SK-N-SH (cell line): Measurements from ENCODE around the gene ECI1. TPM values are rescaled to one million over a fixed set of nuclear protein-coding genes. Genes with fewer than 3 reads are reported as not detected.
"Not testable (repeated sequence)": the region's sequence is repeated elsewhere in the genome, so short reads cannot be mapped to it uniquely, and the experiment has no call there.

Experiments used
- CTCF ChIA-PET: fragments of 300-600, 350-600 bp; formaldehyde crosslinking; extraction: SDS; loops from one replicate; lab custom pipeline; 2021; lab: Yijun Ruan, JAX
- POLR2A ChIA-PET: fragments of 350-600 bp; sonication (Branson Sonifier 250); formaldehyde crosslinking; extraction: SDS; loops from one replicate; lab custom pipeline; 2020; ENCODE audit warnings: antibody characterized with exemption, inconsistent platforms; lab: Yijun Ruan, JAX
- DNase-seq: peaks from one replicate; pipeline ENCODE4 v3.0.0; 2012
- H2AFZ ChIP-seq: fragments of 200-600 bp; sonication (generic); 2 replicates; pipeline ENCODE4 v1.8.1; 2016; ENCODE audit warnings: antibody characterized with exemption, mild to moderate bottlenecking, low read depth
- H3F3A ChIP-seq: fragments of 200-600 bp; sonication (generic); replicated peaks from 2 replicates; pipeline ENCODE3; 2016; ENCODE audit warnings: antibody characterized with exemption, mild to moderate bottlenecking; ENCODE audit not compliant: insufficient read depth
- H3K27ac ChIP-seq, 2 experiments: fragments of 200-500 bp in 1 of 2; fragments of 200-600 bp in 1 of 2; sonication (Bioruptor generic) in 1 of 2; sonication (generic), shearing (Covaris generic) in 1 of 2; 2 replicates each; pipeline versions ENCODE4 v1.5.1 to v1.6.1; 2014 to 2016; ENCODE audit warnings: low read depth in 2 of 2, inconsistent platforms in 1 of 2, low read length in 1 of 2, mild to moderate bottlenecking in 1 of 2, mixed read lengths in 1 of 2
- H3K27me3 ChIP-seq: fragments of 200-600 bp; sonication (generic), shearing (Covaris generic); 2 replicates; pipeline ENCODE4 v1.6.1; 2016; ENCODE audit warnings: mixed run types; ENCODE audit not compliant: insufficient read depth
- H3K36me3 ChIP-seq, 2 experiments: fragments of 200-500 bp in 1 of 2; fragments of 200-600 bp in 1 of 2; sonication (Bioruptor generic) in 1 of 2; sonication (generic) in 1 of 2; replicated peaks in 1 of 2; 2 replicates each; pipeline versions ENCODE3 to v1.5.1; 2014 to 2016; ENCODE audit warnings: low read length in 1 of 2, mild to moderate bottlenecking in 1 of 2; ENCODE audit not compliant: insufficient read depth in 2 of 2, control insufficient read depth in 1 of 2
- H3K4me1 ChIP-seq, 2 experiments: fragments of 200-500 bp in 1 of 2; fragments of 200-600 bp in 1 of 2; sonication (Bioruptor generic) in 1 of 2; sonication (generic), shearing (Covaris generic) in 1 of 2; 2 replicates each; pipeline versions ENCODE4 v1.5.1 to v1.6.1; 2014 to 2016; ENCODE audit warnings: low read depth in 1 of 2, low read length in 1 of 2, mixed run types in 1 of 2; ENCODE audit not compliant: insufficient read depth in 2 of 2, control insufficient read depth in 1 of 2
- H3K4me2 ChIP-seq: fragments of 200-600 bp; sonication (generic), shearing (Covaris generic); 2 replicates; pipeline ENCODE4 v1.6.1; 2017; ENCODE audit warnings: mixed run types
- H3K4me3 ChIP-seq, 2 experiments: fragments of 200-500 bp in 1 of 2; fragments of 200-600 bp in 1 of 2; sonication (Bioruptor generic) in 1 of 2; sonication (generic), shearing (Covaris generic) in 1 of 2; 2 replicates each; pipeline versions ENCODE4 v1.5.1 to v1.8.1; 2014 to 2016; ENCODE audit warnings: low read depth in 2 of 2, inconsistent platforms in 1 of 2, low read length in 1 of 2, mild to moderate bottlenecking in 1 of 2, mixed read lengths in 1 of 2, moderate library complexity in 1 of 2
- H3K79me2 ChIP-seq: fragments of 200-600 bp; sonication (generic); 2 replicates; pipeline ENCODE4 v1.8.1; 2017; ENCODE audit warnings: mild to moderate bottlenecking; ENCODE audit not compliant: insufficient read depth
- H3K9ac ChIP-seq: fragments of 200-600 bp; sonication (generic); 2 replicates; pipeline ENCODE4 v1.6.1; 2017; ENCODE audit warnings: mixed run types
- H3K9me2 ChIP-seq: fragments of 200-600 bp; sonication (generic); 2 replicates; pipeline ENCODE4 v1.6.1; 2017; ENCODE audit warnings: mixed run types
- H3K9me3 ChIP-seq: fragments of 200-600 bp; sonication (generic); 2 replicates; pipeline ENCODE4 v1.6.1; 2017; ENCODE audit warnings: mixed run types, mild to moderate bottlenecking, moderate library complexity
- H4K20me1 ChIP-seq: fragments of 200-600 bp; sonication (generic); 2 replicates; pipeline ENCODE4 v1.6.1; 2017; ENCODE audit warnings: mild to moderate bottlenecking, mixed run types; ENCODE audit not compliant: insufficient read depth
- EZH2phosphoT487 ChIP-seq: fragments of 200-600 bp; sonication (generic); IDR thresholded peaks from 2 replicates; pipeline ENCODE4 v1.6.1; 2017; ENCODE audit warnings: low read depth, mixed run types, mild to moderate bottlenecking, antibody characterized with exemption, moderate library complexity, borderline replicate concordance
- FOSL2 ChIP-seq: IDR thresholded peaks from 2 replicates; pipeline ENCODE4 v1.4.0; 2012; ENCODE audit warnings: low read depth, mild to moderate bottlenecking, moderate library complexity, borderline replicate concordance
- GATA2 ChIP-seq: sonication (generic); formaldehyde crosslinking; IDR thresholded peaks from 2 replicates; pipeline ENCODE4 v1.5.0; 2020; ENCODE audit warnings: mild to moderate bottlenecking, missing genetic modification reagents
- REST ChIP-seq: IDR thresholded peaks from 2 replicates; pipeline ENCODE4 v1.6.1; 2012; ENCODE audit warnings: mild to moderate bottlenecking, low read depth, low read length, moderate library complexity
- RFX5 ChIP-seq: IDR thresholded peaks from 2 replicates; pipeline ENCODE4 v1.6.1; 2012; ENCODE audit warnings: mild to moderate bottlenecking, improper control_type of control experiment, low read length
- TAF1 ChIP-seq: IDR thresholded peaks from 2 replicates; pipeline ENCODE4 v1.6.1; 2012; ENCODE audit warnings: low read depth, mild to moderate bottlenecking, low read length, moderate library complexity, borderline replicate concordance
- WGBS: methylation state at CpG from one replicate; pipeline ENCODE4 v1.1.6; 2017; ENCODE audit warnings: low lambda C conversion rate; 5-methylcytosine and 5-hydroxymethylcytosine counted together
- polyA plus RNA-seq, 3 experiments: library from polyadenylated mRNA; depleted of rRNA; stranded (reverse); fragments of >200 nt; gene quantifications; 2 replicates each; pipeline ENCODE4 v1.2.3, GENCODE V29; 2012
- TF ChIP-seq, protein P1 (sequence below): fragments of 200-600 bp; sonication (generic); IDR thresholded peaks from 2 replicates; pipeline ENCODE4 v1.6.1; 2017; ENCODE audit warnings: antibody characterized with exemption, mild to moderate bottlenecking, moderate library complexity
- TF ChIP-seq, protein P2 (sequence below): IDR thresholded peaks from 2 replicates; pipeline ENCODE4 v1.4.0; 2012; ENCODE audit warnings: low read depth, borderline replicate concordance

ECI1 gene
- polyA plus RNA-seq, 1 of the 3 experiments (the other 2 are of a cell fraction): 61.8 TPM

DNA sequence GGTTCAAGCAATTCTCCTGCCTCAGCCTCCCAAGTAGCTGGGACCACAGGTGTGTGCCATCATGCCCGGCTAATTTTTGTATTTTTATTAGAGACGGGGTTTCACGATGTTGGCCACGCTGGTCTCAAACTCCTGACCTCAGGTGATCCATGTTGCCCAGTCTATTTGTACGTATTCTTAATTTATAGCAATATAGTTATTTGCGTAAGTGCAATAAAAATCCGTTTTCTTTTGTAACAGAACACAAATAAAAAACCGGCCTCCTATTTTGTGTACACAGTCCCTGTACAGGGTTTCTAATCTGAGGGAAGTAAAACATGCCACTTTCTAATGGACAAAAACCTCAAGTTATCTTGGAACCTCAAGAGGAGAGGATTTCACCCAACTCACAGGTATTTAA, 8.9 kb upstream of the ECI1 start:
- ChIA-PET POLR2A (no interaction called here), CTCF (no interaction called here)
- Histone ChIP-seq H3K9me2 (no peaks in the 10 kb centered on the region), H3K9me3 (no peaks in the 10 kb centered on the region), H2AFZ (no peak overlapping the region), H3K27ac (no peak overlapping the region), H4K20me1 (peaks cover 71% of the 10 kb centered on the region), H3K79me2 (peaks cover 91% of the 10 kb centered on the region), H3F3A (peaks cover 24% of the 10 kb centered on the region), H3K36me3 (peaks cover 80 to 92% of the 10 kb centered on the region in 2 experiments), H3K4me1 (no peaks in the 10 kb centered on the region; a peak in 1 of 4 replicates), H3K4me3 (no peak overlapping the region), H3K4me2 (no peak overlapping the region), H3K27me3 (no peaks in the 10 kb centered on the region), H3K9ac (no peak overlapping the region)
- TF ChIP-seq, protein P1, sequence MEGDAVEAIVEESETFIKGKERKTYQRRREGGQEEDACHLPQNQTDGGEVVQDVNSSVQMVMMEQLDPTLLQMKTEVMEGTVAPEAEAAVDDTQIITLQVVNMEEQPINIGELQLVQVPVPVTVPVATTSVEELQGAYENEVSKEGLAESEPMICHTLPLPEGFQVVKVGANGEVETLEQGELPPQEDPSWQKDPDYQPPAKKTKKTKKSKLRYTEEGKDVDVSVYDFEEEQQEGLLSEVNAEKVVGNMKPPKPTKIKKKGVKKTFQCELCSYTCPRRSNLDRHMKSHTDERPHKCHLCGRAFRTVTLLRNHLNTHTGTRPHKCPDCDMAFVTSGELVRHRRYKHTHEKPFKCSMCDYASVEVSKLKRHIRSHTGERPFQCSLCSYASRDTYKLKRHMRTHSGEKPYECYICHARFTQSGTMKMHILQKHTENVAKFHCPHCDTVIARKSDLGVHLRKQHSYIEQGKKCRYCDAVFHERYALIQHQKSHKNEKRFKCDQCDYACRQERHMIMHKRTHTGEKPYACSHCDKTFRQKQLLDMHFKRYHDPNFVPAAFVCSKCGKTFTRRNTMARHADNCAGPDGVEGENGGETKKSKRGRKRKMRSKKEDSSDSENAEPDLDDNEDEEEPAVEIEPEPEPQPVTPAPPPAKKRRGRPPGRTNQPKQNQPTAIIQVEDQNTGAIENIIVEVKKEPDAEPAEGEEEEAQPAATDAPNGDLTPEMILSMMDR: no peak
- TF ChIP-seq REST: no peak
- TF ChIP-seq, protein P2, sequence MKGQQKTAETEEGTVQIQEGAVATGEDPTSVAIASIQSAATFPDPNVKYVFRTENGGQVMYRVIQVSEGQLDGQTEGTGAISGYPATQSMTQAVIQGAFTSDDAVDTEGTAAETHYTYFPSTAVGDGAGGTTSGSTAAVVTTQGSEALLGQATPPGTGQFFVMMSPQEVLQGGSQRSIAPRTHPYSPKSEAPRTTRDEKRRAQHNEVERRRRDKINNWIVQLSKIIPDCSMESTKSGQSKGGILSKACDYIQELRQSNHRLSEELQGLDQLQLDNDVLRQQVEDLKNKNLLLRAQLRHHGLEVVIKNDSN: no peak
- TF ChIP-seq GATA2 (CRISPR knock-in tag): no peak
- TF ChIP-seq RFX5: no peak
- TF ChIP-seq TAF1: no peak
- TF ChIP-seq EZH2phosphoT487: no peak
- no peak for TF ChIP-seq FOSL2
- no peak for DNase-seq
- WGBS: 91% methylated on average over 8 of the region's 8 CpGs

GRCh38 chr16:2258530-2258929, 7.1 kb upstream of the ECI1 start:
- Histone ChIP-seq H3K36me3 (peaks cover 76 to 90% of the 10 kb centered on the region in 2 experiments), H3K79me2 (peaks cover 79% of the 10 kb centered on the region), H3F3A (peaks cover 38% of the 10 kb centered on the region), H4K20me1 (peaks cover 54% of the 10 kb centered on the region)
- H3K9me3 ChIP-seq, H3K27me3 ChIP-seq, H3K9me2 ChIP-seq, H3K9ac ChIP-seq, H3K4me3 ChIP-seq, H3K4me2 ChIP-seq, DNase-seq, H2AFZ ChIP-seq, POLR2A ChIA-PET, H3K27ac ChIP-seq, H3K4me1 ChIP-seq: not testable (repeated sequence)
- CTCF ChIA-PET: interaction anchor here (1.0 kb wide), 1 partner anchor 53 kb away, joined by 3 read pairs; no protein-coding TSS in a partner anchor
- 98% methylated on average over 7 of the region's 7 CpGs for WGBS
